ENCODE results near the gene PPM1F.

DNA sequence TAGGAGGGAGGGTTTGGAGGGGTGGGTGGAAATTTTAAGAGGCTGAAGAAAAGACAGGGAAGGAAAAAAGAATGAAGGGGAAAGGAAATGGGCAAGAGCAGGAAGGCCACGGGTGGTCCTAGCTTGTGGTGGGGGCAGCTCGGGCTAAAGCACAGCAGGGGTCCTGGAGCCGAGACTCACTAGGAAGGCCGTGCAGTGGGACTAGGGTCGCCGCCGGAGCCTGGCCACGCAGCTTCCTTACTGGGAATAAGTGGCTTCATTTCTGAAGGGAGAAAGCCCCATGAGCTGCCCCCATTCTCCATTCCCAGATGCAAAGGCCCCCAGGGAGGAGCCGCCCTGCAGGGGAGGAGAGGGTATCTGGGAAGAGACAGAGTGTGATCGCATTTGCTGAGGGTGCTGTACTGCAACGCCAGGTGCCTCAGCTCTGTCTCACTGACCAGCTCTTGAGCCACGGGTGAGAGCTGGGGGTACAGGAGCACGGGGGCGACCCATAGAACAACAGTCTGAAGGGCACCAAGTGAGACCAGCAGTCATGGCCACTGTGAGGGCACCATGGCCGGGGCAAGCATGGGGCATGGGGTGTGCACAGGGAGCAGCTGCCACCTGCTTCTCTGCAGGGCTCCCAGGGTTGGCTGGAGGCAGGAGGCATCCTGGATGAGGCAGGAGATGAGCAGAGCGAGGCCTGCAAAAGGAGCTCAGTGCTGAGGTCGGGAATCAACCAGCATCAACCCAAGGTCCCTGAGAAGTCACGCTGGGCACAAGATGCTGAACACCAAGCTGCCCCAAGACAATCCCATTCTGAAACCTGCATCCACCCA, 18.4 kb upstream of the PPM1F start:
- TF ChIP-seq EZH2 (IDR thresholded peaks at IDR 0.05; ENCODE audit: insufficient read depth, poor library complexity, severe bottlenecking) (no peak), EZH2phosphoT487 (IDR thresholded peaks at IDR 0.05; ENCODE audit: insufficient read depth, low read depth) (no peak)
